ENCODE measurements around the gene CTPS1.

Gene CTPS1

GRCh38 chr1:40988280-40988679 lies 8.8 kb downstream of the CTPS1 start:
- DNase-seq (ENCODE audit: low read depth in 1 of 2, low spot score in 1 of 2) = no peak

- DNase-seq (ENCODE audit: low read depth in 1 of 2, low spot score in 1 of 2) = no peak
These were observed 9.6 kb downstream of the CTPS1 start for GRCh38 chr1:40989066-40989465.

- no peak for DNase-seq (ENCODE audit: low read depth in 1 of 2, low spot score in 1 of 2)
These were observed 17.6 kb downstream of the CTPS1 start for GRCh38 chr1:40997096-40997495.

GRCh38 chr1:40998668-40999067 lies 19.2 kb downstream of the CTPS1 start:
- DNase-seq (ENCODE audit: low read depth in 1 of 2, low spot score in 1 of 2) = no peak

- DNase-seq (ENCODE audit: low read depth in 1 of 2, low spot score in 1 of 2) = no peak
These were observed 23.7 kb downstream of the CTPS1 start for GRCh38 chr1:41003127-41003639.

GRCh38 chr1:41003640-41004220 lies 24.2 kb downstream of the CTPS1 start:
- peak; percentile 57 to 67 for DNase-seq (ENCODE audit: low read depth in 1 of 2, low spot score in 1 of 2)

- no peak for DNase-seq (ENCODE audit: low read depth in 1 of 2, low spot score in 1 of 2)
These were observed 26.4 kb downstream of the CTPS1 start for GRCh38 chr1:41005876-41006275.

GRCh38 chr1:41006942-41007865 lies 27.7 kb downstream of the CTPS1 start:
- no peak for DNase-seq (ENCODE audit: low read depth in 1 of 2, low spot score in 1 of 2)

- DNase-seq (ENCODE audit: low read depth in 1 of 2, low spot score in 1 of 2) = no peak
These were observed 30.0 kb downstream of the CTPS1 start for GRCh38 chr1:41009466-41009865.

GRCh38 chr1:41010345-41010744 lies 30.8 kb downstream of the CTPS1 start:
- no peak for DNase-seq (ENCODE audit: low read depth in 1 of 2, low spot score in 1 of 2)

- no peak for DNase-seq (ENCODE audit: low read depth in 1 of 2, low spot score in 1 of 2)
These were observed 33.5 kb downstream of the CTPS1 start for GRCh38 chr1:41013024-41013423.

- no peak for DNase-seq (ENCODE audit: low read depth in 1 of 2, low spot score in 1 of 2)
These were observed 34.3 kb downstream of the CTPS1 start for GRCh38 chr1:41013796-41014195.

- no peak for DNase-seq (ENCODE audit: low read depth in 1 of 2, low spot score in 1 of 2)
These were observed 35.4 kb downstream of the CTPS1 start for GRCh38 chr1:41014871-41015270.

GRCh38 chr1:41015281-41015896 lies 35.9 kb downstream of the CTPS1 start:
- DNase-seq (ENCODE audit: low read depth in 1 of 2, low spot score in 1 of 2) = no peak

- no peak for DNase-seq (ENCODE audit: low read depth in 1 of 2, low spot score in 1 of 2)
These were observed 36.5 kb downstream of the CTPS1 start for GRCh38 chr1:41015897-41016470.

- no peak for DNase-seq (ENCODE audit: low read depth in 1 of 2, low spot score in 1 of 2)
These were observed 37.9 kb downstream of the CTPS1 start for GRCh38 chr1:41017141-41018017.

GRCh38 chr1:41018018-41018410 lies 38.5 kb downstream of the CTPS1 start:
- DNase-seq (ENCODE audit: low read depth in 1 of 2, low spot score in 1 of 2) = no peak

GRCh38 chr1:41019353-41019745 lies 39.9 kb downstream of the CTPS1 start:
- DNase-seq (ENCODE audit: low read depth in 1 of 2, low spot score in 1 of 2) = no peak

- no peak for DNase-seq (ENCODE audit: low read depth in 1 of 2, low spot score in 1 of 2)
These were observed 40.6 kb downstream of the CTPS1 start for GRCh38 chr1:41020109-41020576.

GRCh38 chr1:41020654-41021053 lies 41.2 kb downstream of the CTPS1 start:
- DNase-seq (ENCODE audit: low read depth in 1 of 2, low spot score in 1 of 2) = no peak

All from stimulated activated CD4-positive, alpha-beta T cell treated with anti-CD3 and anti-CD28 coated beads, Interleukin-15, amount 100 ng/mL, for 1 hour (primary cell).